A549 (cell line): ENCODE results near the gene LCA5. TPM values are rescaled to one million over a fixed set of nuclear protein-coding genes. Genes with fewer than 3 reads are reported as not detected.

ENCODE experiments used
- ATAC-seq, 2 experiments: fragments of 200-7000 bp in 1 of 2; fragments of >200 bp in 1 of 2; cut with Nextera tagmentation in 1 of 2; cut with Tn5 transposase in 1 of 2; 3 replicates each; pipeline versions ENCODE4 v1.8.0 to v1.9.1; 2018 to 2020; ENCODE audit warnings: mild to moderate bottlenecking in 1 of 2, moderate library complexity in 1 of 2
- CTCF ChIA-PET: fragments of 300-600 bp; sonication (Branson Sonifier 250); formaldehyde crosslinking; extraction: SDS; loops from one replicate; lab custom pipeline; 2021; ENCODE audit warnings: antibody characterized with exemption, inconsistent platforms; lab: Yijun Ruan, JAX
- POLR2A ChIA-PET: fragments of 350-600 bp; formaldehyde crosslinking; extraction: SDS; loops from one replicate; lab custom pipeline; 2021; ENCODE audit warnings: antibody characterized with exemption, inconsistent platforms; lab: Yijun Ruan, JAX
- DNase-seq, 2 experiments: peaks; one replicate each; pipeline versions ENCODE4 v3.0.0 to v3.0.0-alpha.2; 2011 to 2016; ENCODE audit warnings: low read depth in 1 of 2, low spot score in 1 of 2
- FAIRE-seq: peaks from 2 replicates; lab custom pipeline; 2011; peaks lifted over from hg19 to GRCh38; lab: Jason Lieb, UNC
- H3K27ac ChIP-seq, 2 experiments: fragments of >200 bp; sonication (Bioruptor Twin); formaldehyde crosslinking; 3 replicates each; pipeline ENCODE4 v1.5.1; 2016 to 2017
- H3K4me1 ChIP-seq: fragments of >200 bp; sonication (Bioruptor Twin); formaldehyde crosslinking; 3 replicates; pipeline ENCODE4 v1.6.1; 2016
- H3K4me2 ChIP-seq: fragments of >200 bp; sonication (Bioruptor Twin); formaldehyde crosslinking; 3 replicates; pipeline ENCODE4 v1.6.1; 2016
- H3K4me3 ChIP-seq: fragments of >200 bp; sonication (Bioruptor Twin); formaldehyde crosslinking; 3 replicates; pipeline ENCODE4 v1.5.1; 2016
- H3K9me3 ChIP-seq: fragments of >200 bp; sonication (Bioruptor Twin); formaldehyde crosslinking; 3 replicates; pipeline ENCODE4 v1.6.1; 2016
- ATOH8 ChIP-seq: fragments of 250-450 bp; sonication (Bioruptor Pico); IDR thresholded peaks from 2 replicates; pipeline ENCODE4 v1.5.0; 2020; ENCODE audit warnings: low read depth, mild to moderate bottlenecking, moderate library complexity
- BCL3 ChIP-seq: fragments of >200 bp; sonication (Bioruptor Twin); formaldehyde crosslinking; IDR thresholded peaks from 3 replicates; pipeline ENCODE4 v1.6.1; 2016
- CBX8 ChIP-seq: fragments of 200-600 bp; sonication (generic); IDR thresholded peaks from 2 replicates; pipeline ENCODE4 v1.6.1; 2016
- CHD4 ChIP-seq: fragments of 200-600 bp; sonication (generic); IDR thresholded peaks from 2 replicates; pipeline ENCODE4 v1.6.1; 2016; ENCODE audit warnings: antibody characterized with exemption, mild to moderate bottlenecking, borderline replicate concordance
- CTCF ChIP-seq: fragments of >200 bp; sonication (Bioruptor Twin); formaldehyde crosslinking; IDR thresholded peaks from 3 replicates; pipeline ENCODE4 v1.5.1; 2016
- E2F6 ChIP-seq: IDR thresholded peaks from 2 replicates; pipeline ENCODE4 v1.6.1; 2012; ENCODE audit warnings: low read depth, borderline replicate concordance
- EHMT2 ChIP-seq: fragments of 200-600 bp; sonication (generic); IDR thresholded peaks from 2 replicates; pipeline ENCODE4 v1.6.1; 2016; ENCODE audit warnings: antibody characterized with exemption, low read depth, mild to moderate bottlenecking, moderate library complexity
- HOXB5 ChIP-seq: fragments of 250-450 bp; sonication (Bioruptor Pico); IDR thresholded peaks from 2 replicates; pipeline ENCODE4 v1.5.0; 2020; ENCODE audit warnings: mild to moderate bottlenecking, moderate library complexity
- JUNB ChIP-seq: fragments of >200 bp; sonication (Bioruptor Twin); formaldehyde crosslinking; IDR thresholded peaks from 2 replicates; pipeline ENCODE4 v1.6.1; 2016
- KDM1A ChIP-seq: fragments of 200-600 bp; sonication (generic); IDR thresholded peaks from 2 replicates; pipeline ENCODE4 v1.6.1; 2016; ENCODE audit warnings: low read depth, mild to moderate bottlenecking
- MAZ ChIP-seq: fragments of 150-350 bp; IDR thresholded peaks from 2 replicates; pipeline ENCODE4 v1.6.1; 2014; ENCODE audit warnings: antibody characterized with exemption, low read depth, low read length, borderline replicate concordance
- NFE2L2 ChIP-seq: fragments of 150-350 bp; conservative IDR thresholded peaks from 2 replicates; pipeline ENCODE4 v1.6.1; 2014; ENCODE audit warnings: low read length
- PBX3 ChIP-seq: IDR thresholded peaks from 2 replicates; pipeline ENCODE4 v1.6.1; 2012
- POLR2A ChIP-seq: IDR thresholded peaks from 2 replicates; pipeline ENCODE4 v1.6.1; 2012; ENCODE audit warnings: mild to moderate bottlenecking, low read length
- POLR2AphosphoS2 ChIP-seq: conservative IDR thresholded peaks from 2 replicates; pipeline ENCODE4 v1.6.1; 2012; ENCODE audit warnings: low read length, improper control_type of control experiment, inconsistent platforms
- REST ChIP-seq: fragments of 200-600 bp; sonication (generic); IDR thresholded peaks from 2 replicates; pipeline ENCODE4 v1.6.1; 2016; ENCODE audit warnings: antibody characterized with exemption, mild to moderate bottlenecking, moderate library complexity
- SMC3 ChIP-seq: fragments of >200 bp; sonication (Bioruptor Twin); formaldehyde crosslinking; IDR thresholded peaks from 3 replicates; pipeline ENCODE4 v1.6.1; 2018; ENCODE audit warnings: inconsistent platforms
- USF2 ChIP-seq: fragments of 450-650 bp; IDR thresholded peaks from 2 replicates; pipeline ENCODE4 v1.6.1; 2014; ENCODE audit warnings: antibody characterized with exemption
- WGBS: methylation state at CpG from one replicate; pipeline ENCODE4 v1.1.6; 2017; ENCODE audit errors: missing lambda C conversion rate; 5-methylcytosine and 5-hydroxymethylcytosine counted together
- polyA plus RNA-seq, 4 experiments: library from polyadenylated mRNA; depleted of rRNA in 3 of 4; stranded (reverse); fragments of >200 nt; fragmentation: RNase III in 1 of 4; extraction: RNeasy Plus Mini Kit Qiagen cat#74134 plus additional on column Dnase treatment in 1 of 4; gene quantifications; 2 replicates in 3 of 4; 3 replicates in 1 of 4; pipeline ENCODE4 v1.2.3, GENCODE V29; 2011 to 2017

LCA5 gene
- polyA plus RNA-seq, 2 of the 4 experiments (the other 2 are of a cell fraction): 1.2 to 3.0 TPM

- POLR2A ChIA-PET: no interaction called here
- 87% methylated on average over 2 of the region's 2 CpGs for WGBS
- DNase-seq (no peak), FAIRE-seq (no peak), ATAC-seq (no peak)
- H3K4me1 ChIP-seq: no peaks in the 10 kb centered on the region
- H3K4me3 ChIP-seq: no peak overlapping the region
- no peak overlapping the region for H3K4me2 ChIP-seq
- no peak overlapping the region for H3K27ac ChIP-seq
- TF ChIP-seq JUNB: no peak
- no peak for TF ChIP-seq USF2
- CTCF ChIA-PET: no interaction called here
- H3K9me3 ChIP-seq: no peaks in the 10 kb centered on the region
These were observed 22.5 kb upstream of the LCA5 start for GRCh38 chr6:79559706-79560105.

GRCh38 chr6:79557673-79558467, 20.6 kb upstream of the LCA5 start:
- Histone ChIP-seq H3K4me2 (no peak overlapping the region), H3K4me3 (no peak overlapping the region), H3K9me3 (no peaks in the 10 kb centered on the region), H3K27ac (no peak overlapping the region), H3K4me1 (no peaks in the 10 kb centered on the region)
- ATAC-seq (no peak), DNase-seq (no peak), FAIRE-seq (no peak)
- CTCF ChIA-PET: interaction anchor here (0.8 kb wide), 1 partner anchor 13 kb away, joined by 3 read pairs; no protein-coding TSS in a partner anchor
- POLR2A ChIA-PET: no interaction called here
- WGBS: 85% methylated on average over 2 of the region's 2 CpGs
- TF ChIP-seq E2F6 (no peak), HOXB5 (no peak), MAZ (no peak), CBX8 (no peak), PBX3 (no peak), CHD4 (no peak), ATOH8 (CRISPR knock-in tag) (no peak), EHMT2 (no peak), CTCF (no peak), BCL3 (no peak), REST (no peak), SMC3 (no peak), NFE2L2 (no peak), JUNB (no peak), POLR2A (no peak), KDM1A (no peak), POLR2AphosphoS2 (no peak)
